Thoracic aorta (tissue), 2 donors: Measurements from ENCODE around the gene FAM131C. TPM values are rescaled to one million over a fixed set of nuclear protein-coding genes. Genes with fewer than 3 reads are reported as not detected.

Experiments used
- ATAC-seq: fragments of 150-250 bp; one replicate; pipeline ENCODE4 v1.8.0; 2017; ENCODE audit warnings: low read depth; ENCODE audit not compliant: insufficient number of reproducible peaks, low FRiP score
- DNase-seq: peaks from one replicate; pipeline ENCODE4 v3.0.0-alpha.2; 2020; ENCODE audit warnings: low spot score
- H3K27ac ChIP-seq, 2 donors: fragments of 200-600 bp; sonication (generic); 1 replicate in 1 of 2; 2 replicates in 1 of 2; pipeline ENCODE4 v1.5.1; 2016; ENCODE audit warnings: mild to moderate bottlenecking in 2 of 2, moderate library complexity in 2 of 2
- H3K27me3 ChIP-seq: fragments of 200-600 bp; sonication (generic); replicated peaks from 2 replicates; pipeline ENCODE4 v1.6.0; 2016; ENCODE audit warnings: mild to moderate bottlenecking; ENCODE audit not compliant: insufficient read depth
- H3K36me3 ChIP-seq: fragments of 200-600 bp; sonication (generic); one replicate; pipeline ENCODE4 v1.5.1; 2016
- H3K4me1 ChIP-seq, 2 donors: fragments of 200-600 bp; sonication (generic); 1 replicate in 1 of 2; 2 replicates in 1 of 2; pipeline versions ENCODE4 v1.5.1 to v1.6.0; 2016; ENCODE audit warnings: low read depth in 2 of 2, mild to moderate bottlenecking in 1 of 2; ENCODE audit not compliant: control insufficient read depth in 1 of 2
- H3K4me3 ChIP-seq: fragments of 200-600 bp; sonication (generic); 2 replicates; pipeline ENCODE4 v1.5.1; 2016; ENCODE audit warnings: mild to moderate bottlenecking
- H3K9me3 ChIP-seq: fragments of 200-600 bp; sonication (generic); 2 replicates; pipeline ENCODE4 v1.5.1; 2016
- total RNA-seq, 2 donors: library from RNA; depleted of rRNA; stranded (reverse); fragments of >200 nt; gene quantifications; one replicate each; pipeline versions ENCODE4 v1.1.0 to v1.2.3, GENCODE V29; 2016
- TF ChIP-seq, protein P1 (sequence below): fragments of 200-600 bp; sonication (generic); IDR thresholded peaks from one replicate; pipeline ENCODE4 v1.5.1; 2019; ENCODE audit warnings: antibody characterized with exemption

FAM131C gene
- total RNA-seq, 2 donors from 2014 or later, result not detected

- Histone ChIP-seq H3K36me3 (no peaks in the 10 kb centered on the region), H3K4me3 (no peak overlapping the region), H3K9me3 (no peaks in the 10 kb centered on the region), H3K4me1 (no peaks in the 10 kb centered on the region), H3K27ac (no peak overlapping the region), H3K27me3 (no peaks in the 10 kb centered on the region)
- TF ChIP-seq, protein P1, sequence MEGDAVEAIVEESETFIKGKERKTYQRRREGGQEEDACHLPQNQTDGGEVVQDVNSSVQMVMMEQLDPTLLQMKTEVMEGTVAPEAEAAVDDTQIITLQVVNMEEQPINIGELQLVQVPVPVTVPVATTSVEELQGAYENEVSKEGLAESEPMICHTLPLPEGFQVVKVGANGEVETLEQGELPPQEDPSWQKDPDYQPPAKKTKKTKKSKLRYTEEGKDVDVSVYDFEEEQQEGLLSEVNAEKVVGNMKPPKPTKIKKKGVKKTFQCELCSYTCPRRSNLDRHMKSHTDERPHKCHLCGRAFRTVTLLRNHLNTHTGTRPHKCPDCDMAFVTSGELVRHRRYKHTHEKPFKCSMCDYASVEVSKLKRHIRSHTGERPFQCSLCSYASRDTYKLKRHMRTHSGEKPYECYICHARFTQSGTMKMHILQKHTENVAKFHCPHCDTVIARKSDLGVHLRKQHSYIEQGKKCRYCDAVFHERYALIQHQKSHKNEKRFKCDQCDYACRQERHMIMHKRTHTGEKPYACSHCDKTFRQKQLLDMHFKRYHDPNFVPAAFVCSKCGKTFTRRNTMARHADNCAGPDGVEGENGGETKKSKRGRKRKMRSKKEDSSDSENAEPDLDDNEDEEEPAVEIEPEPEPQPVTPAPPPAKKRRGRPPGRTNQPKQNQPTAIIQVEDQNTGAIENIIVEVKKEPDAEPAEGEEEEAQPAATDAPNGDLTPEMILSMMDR, result no peak
- ATAC-seq (no peak), DNase-seq (no peak)
These were observed 28.2 kb upstream of the FAM131C start for GRCh38 chr1:16101623-16102022.

DNA sequence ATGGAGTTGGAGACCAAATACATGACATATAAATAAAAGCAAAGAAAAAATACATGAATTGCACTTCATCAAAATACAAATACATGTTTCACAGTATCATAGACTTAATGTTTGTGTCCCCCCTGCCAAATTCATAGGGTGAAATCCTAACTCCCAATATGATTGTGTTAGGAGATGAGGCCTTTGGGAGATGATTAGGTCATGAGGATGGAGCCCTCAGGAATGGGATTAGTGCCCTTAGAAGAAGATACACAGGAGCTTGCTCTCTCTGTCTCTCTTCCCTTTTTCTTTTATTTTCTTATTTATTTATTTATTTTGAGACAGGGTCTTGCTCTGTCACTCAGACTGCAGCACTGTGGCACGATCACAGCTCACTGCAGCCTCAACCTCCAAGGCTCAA, 26.0 kb upstream of the FAM131C start:
- TF ChIP-seq, protein P1, result no peak
- DNase-seq (no peak), ATAC-seq (no peak)
- no peaks in the 10 kb centered on the region for H3K36me3 ChIP-seq
- no peaks in the 10 kb centered on the region for H3K9me3 ChIP-seq
- H3K27ac ChIP-seq, result no peak overlapping the region
- no peaks in the 10 kb centered on the region for H3K27me3 ChIP-seq
- no peaks in the 10 kb centered on the region for H3K4me1 ChIP-seq
- H3K4me3 ChIP-seq, result no peak overlapping the region

DNA sequence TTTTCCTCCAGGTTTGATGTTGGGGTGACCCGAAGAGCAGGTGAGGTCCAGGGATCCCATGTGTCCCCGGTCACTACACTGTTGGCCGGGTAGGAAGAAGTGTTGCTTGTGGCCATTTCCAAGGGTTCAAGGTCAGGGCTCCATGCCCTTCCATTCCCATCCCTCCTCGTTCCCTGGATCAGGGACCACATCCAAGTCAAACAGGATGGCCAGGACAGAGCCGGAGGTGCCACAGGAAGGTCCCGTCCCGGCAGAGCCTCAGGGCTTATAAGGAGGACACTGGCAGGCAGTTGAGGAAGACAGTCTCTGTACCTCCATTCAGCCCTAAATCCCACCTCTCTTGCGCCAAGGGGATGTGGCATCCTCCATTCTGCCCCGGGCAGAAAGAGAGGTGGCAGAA, 22.0 kb upstream of the FAM131C start:
- TF ChIP-seq, protein P1, result no peak

GRCh38 chr1:16094453-16095158, 21.2 kb upstream of the FAM131C start:
- Histone ChIP-seq H3K4me1 (no peaks in the 10 kb centered on the region), H3K27me3 (no peaks in the 10 kb centered on the region), H3K4me3 (no peak overlapping the region), H3K27ac (no peak overlapping the region), H3K36me3 (no peaks in the 10 kb centered on the region), H3K9me3 (no peaks in the 10 kb centered on the region)
- ATAC-seq (no peak), DNase-seq (no peak)
- TF ChIP-seq, protein P1, result no peak

More for the DNA sequence above, 22.0 kb upstream of the FAM131C start:
- H3K4me1 ChIP-seq, result no peaks in the 10 kb centered on the region
- no peaks in the 10 kb centered on the region for H3K36me3 ChIP-seq
- H3K27ac ChIP-seq, result no peak overlapping the region
- H3K4me3 ChIP-seq, result no peak overlapping the region
- ATAC-seq, result no peak
- H3K9me3 ChIP-seq, result no peaks in the 10 kb centered on the region
- DNase-seq, result no peak
- H3K27me3 ChIP-seq, result no peaks in the 10 kb centered on the region

- Histone ChIP-seq H3K9me3 (no peaks in the 10 kb centered on the region), H3K27ac (no peak overlapping the region), H3K27me3 (no peaks in the 10 kb centered on the region), H3K4me1 (no peaks in the 10 kb centered on the region), H3K4me3 (no peak overlapping the region), H3K36me3 (no peaks in the 10 kb centered on the region)
- TF ChIP-seq, protein P1, result no peak
- ATAC-seq (no peak), DNase-seq (no peak)
These were observed 20.2 kb upstream of the FAM131C start for GRCh38 chr1:16093611-16094010.
